ENCODE measurements around the gene HOXD8.
A peak's percentile ranks its signal among the peaks of the same experiment; 100 is the strongest.

HOXD8 gene

GRCh38 chr2:176128172-176128981, 1.1 kb upstream of the HOXD8 start:
- H3K4me3 ChIP-seq (ENCODE audit: low read depth, low read length), result no peak overlapping the region

DNA sequence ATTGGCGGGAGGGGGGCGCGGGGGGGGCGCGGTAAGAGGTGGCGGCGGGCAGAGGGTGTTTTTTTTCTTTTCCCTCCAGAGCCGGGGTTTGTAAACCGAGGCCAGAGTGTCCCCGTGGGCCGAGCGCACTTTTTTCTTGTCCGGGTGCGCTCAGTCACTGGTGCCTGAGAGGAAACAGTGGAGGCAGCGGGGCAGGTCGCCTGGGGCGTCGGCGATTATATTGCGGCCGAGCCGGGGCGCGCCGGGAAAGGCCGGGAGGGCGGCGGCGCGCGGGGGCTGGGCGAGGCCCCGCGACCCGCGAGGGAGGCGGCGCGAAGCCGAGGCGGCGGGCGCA, 275 bp downstream of the HOXD8 start:
- H3K4me3 ChIP-seq (ENCODE audit: low read depth, low read length), result no peak overlapping the region

- H3K4me3 ChIP-seq (ENCODE audit: low read depth, low read length), result no peak overlapping the region
These were observed 847 bp downstream of the HOXD8 start for GRCh38 chr2:176130147-176130956.

DNA sequence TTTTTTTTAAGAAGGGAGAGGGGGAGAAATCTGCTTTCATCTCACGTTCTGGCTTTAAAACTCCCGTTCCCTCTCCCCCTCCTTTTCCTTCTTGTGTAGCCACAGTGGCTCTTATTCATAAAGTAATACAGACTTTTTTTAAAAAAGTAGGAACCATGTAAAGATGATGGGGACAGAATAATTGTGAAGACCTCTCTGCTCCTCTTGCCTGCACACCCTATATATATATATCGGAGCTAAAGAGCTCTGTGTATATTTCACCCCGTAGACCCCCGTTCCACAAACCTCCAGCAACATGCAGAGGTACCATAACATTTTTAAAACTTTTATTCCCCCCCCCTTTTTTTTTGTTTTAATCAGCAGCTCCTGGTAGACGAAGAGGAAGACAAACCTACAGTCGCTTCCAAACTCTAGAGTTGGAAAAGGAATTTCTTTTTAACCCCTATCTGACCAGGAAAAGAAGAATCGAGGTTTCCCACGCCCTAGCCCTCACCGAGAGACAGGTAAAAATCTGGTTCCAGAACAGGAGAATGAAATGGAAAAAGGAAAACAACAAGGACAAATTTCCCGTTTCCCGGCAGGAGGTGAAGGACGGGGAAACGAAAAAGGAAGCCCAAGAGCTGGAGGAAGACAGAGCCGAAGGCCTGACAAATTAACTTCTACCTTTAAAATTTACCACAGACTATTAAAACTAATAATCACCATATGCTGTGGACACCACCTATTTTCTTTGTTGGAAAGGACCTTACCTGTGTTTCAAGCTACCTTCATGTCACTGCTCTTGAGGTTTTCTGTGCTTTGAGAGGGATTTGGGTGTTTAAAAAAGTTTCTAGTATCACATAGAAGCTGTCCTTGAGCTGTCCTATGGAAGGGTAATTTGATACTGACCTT, 1.7 kb downstream of the HOXD8 start:
- no peak overlapping the region for H3K4me3 ChIP-seq (ENCODE audit: low read depth, low read length)

GRCh38 chr2:176131848-176132158, 2.3 kb downstream of the HOXD8 start:
- H3K4me3 ChIP-seq (ENCODE audit: low read depth, low read length), result no peak overlapping the region

- no peak overlapping the region for H3K4me3 ChIP-seq (ENCODE audit: low read depth, low read length)
These were observed 3.0 kb downstream of the HOXD8 start for GRCh38 chr2:176132205-176133171.

DNA sequence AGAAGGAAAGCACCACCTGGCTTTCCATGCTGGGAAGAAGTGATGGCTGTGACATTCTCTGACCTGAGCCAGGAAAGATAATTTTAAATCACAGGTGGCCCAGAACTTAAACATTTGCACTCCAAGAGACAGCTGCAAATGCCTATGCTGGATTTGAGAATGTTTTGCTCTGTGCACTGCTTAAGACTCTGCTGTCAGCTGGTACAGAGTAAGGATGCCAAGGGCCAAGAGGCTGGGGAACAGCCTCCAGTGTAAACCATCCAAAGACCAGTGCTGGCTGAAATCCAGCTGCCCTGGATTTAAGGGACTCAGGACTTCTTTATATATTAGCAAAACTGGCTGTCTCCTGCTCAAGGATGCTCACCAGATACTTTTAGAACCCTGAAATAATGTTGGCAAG, 3.9 kb downstream of the HOXD8 start:
- no peak overlapping the region for H3K4me3 ChIP-seq (ENCODE audit: low read depth, low read length)

DNA sequence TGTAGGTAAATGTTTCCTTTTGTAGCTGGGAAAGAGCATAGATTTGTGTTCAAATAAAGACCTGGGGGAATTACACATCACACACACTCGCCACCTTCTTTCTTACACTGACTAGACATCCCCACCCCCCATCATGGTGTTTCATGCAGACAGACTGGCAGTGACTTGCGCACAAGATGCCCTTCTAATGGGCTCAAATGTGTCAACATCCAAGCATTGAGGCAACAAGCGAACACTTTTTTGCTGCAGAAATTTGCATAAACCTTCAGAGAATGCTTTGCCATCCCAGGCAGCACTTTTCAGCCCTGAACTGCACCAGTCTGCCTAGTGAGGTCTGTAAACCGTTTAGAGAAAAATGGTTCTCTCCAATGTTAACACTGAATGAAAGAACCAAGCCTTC, 4.5 kb downstream of the HOXD8 start:
- no peak overlapping the region for H3K4me3 ChIP-seq (ENCODE audit: low read depth, low read length)

DNA sequence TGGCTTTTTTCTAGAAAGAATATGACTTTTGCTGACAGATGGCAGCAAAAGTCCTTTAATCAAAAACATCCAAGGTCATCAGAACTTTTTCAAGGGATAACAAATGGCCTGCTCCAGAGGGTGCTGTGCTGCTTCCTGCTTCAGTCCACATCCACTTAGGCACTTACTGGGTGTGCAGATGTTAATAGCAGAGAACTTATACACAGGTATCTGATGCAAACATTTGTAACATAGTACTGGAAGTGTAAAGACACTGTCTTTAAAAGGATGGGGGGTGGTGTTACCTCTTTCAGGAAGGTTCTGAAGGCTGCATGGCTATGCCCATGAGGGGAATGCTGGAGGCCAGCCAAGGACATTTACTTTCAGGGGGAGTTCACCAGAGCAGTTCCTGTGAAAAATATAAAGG, 5.5 kb downstream of the HOXD8 start:
- H3K4me3 ChIP-seq (ENCODE audit: low read depth, low read length), result no peak overlapping the region

DNA sequence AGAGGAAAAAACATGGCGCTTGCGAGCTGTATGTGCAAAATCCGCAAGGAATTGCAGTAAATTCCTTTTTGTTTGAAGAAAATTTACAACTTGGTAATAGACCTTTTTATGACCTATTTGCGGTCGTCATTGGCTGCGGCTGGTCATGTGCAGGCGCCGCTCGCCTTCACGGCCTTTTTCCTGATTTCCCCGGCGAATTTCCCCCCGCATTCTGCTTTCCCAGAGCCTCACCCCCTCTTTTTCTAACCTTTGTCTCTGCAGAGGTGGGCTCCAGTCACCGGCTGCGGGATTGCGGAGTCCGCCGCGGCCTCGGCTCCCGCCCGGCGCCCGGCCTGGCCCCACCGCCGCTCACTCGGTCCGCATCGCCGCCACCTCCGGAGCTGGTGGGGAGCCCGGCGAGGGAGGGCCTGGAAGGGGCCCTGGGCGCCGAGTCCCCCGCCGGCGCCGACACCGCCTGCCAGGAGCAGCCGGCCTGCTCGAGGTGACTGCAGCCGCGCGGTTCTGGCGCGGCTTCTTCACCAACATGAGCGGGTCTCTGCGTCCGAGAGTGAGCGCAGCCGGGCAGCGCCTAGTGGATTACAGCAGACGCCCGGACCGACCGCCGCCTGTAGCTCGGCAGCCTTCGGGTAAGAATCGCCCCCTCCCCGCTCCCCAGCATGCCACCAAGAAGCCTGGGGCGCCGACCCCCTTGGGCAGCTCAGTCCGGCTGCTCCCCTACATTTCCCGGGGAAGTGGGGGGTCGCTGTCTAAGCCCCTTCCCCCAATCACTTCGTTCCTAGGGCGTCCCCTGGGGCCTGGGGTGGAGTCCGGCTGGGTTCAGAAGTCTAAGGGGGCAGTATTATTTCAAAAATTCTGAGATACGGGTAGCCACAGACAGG, 7.1 kb downstream of the HOXD8 start:
- peak overlapping the region; percentile 15 for H3K4me3 ChIP-seq (ENCODE audit: low read depth, low read length)

GRCh38 chr2:176137252-176137580, 7.7 kb downstream of the HOXD8 start:
- no peak overlapping the region for H3K4me3 ChIP-seq (ENCODE audit: low read depth, low read length)

DNA sequence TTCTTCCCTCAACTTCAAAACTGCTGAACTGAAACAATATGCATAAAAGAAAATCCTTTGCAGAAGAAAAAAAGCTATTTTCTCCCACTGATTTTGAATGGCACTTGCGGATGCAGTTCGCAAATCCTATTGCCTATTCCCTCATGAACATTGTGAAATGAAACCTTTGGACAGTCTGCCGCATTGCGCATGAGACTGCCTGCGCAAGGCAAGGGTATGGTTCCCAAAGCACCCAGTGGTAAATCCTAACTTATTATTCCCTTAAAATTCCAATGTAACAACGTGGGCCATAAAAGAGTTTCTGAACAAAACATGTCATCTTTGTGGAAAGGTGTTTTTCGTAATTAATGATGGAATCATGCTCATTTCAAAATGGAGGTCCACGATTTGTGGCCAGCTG, 8.4 kb downstream of the HOXD8 start:
- H3K4me3 ChIP-seq (ENCODE audit: low read depth, low read length), result no peak overlapping the region

DNA sequence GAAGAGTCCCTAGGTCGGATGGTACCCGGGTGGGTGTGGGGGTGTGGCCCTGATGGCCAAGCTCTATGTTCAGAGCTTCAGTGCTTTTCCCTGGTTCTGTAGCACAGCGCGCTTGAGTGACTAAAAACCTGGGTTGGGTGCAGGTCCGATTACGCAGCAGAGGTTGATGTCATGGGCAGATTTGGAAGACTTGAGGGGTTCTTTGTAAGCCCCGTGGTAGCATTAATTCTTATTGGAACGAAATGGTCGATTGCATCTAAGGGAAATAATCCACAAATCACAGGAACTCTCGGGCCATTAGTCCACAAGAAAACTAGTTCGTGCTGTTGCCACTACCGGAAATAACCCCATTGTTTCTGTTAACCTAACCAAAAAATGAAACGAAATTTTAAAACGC, 9.0 kb downstream of the HOXD8 start:
- H3K4me3 ChIP-seq (ENCODE audit: low read depth, low read length), result no peak overlapping the region

- no peak overlapping the region for H3K4me3 ChIP-seq (ENCODE audit: low read depth, low read length)
These were observed 9.6 kb downstream of the HOXD8 start for GRCh38 chr2:176138923-176139660.

DNA sequence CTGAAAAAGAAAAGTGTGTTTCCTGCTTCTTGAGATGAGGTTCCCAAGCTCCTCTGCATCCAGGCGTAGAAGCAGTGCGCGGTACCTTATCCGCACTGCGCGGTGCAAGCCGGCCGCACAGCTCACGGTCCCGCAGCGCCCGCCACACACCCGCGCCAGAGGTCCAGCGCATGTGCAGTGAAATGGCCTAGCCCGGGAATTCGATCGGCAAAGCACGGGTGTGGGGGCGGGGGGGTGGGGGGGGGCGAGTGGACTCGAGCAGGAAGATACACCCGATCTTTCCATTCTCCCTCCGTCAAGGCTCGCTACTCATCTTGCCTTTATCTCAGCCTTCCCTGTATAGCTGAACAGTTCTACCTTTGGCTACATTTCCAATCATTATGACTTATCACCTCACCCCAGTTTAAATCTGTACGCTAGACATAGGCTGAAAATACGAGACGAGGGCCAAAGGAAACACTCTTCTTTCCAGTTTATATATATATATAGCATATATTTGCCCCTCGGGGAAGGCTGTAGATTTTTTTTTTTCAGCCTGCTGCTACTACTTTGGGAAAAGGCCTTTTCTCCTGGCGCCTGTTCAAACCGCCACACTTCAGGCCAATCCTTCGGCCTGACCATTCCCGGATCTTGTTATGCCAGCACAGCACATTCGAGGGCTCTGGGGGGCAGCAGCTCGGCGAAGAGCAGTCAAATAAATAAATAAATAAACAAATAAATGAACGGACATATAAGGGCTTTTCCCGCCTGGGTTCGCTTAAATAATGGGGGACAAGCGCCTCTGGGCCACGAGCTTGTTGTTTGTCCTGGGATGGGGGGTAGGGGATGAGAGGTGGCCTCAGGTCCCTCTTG, 10.4 kb downstream of the HOXD8 start:
- no peak overlapping the region for H3K4me3 ChIP-seq (ENCODE audit: low read depth, low read length)

DNA sequence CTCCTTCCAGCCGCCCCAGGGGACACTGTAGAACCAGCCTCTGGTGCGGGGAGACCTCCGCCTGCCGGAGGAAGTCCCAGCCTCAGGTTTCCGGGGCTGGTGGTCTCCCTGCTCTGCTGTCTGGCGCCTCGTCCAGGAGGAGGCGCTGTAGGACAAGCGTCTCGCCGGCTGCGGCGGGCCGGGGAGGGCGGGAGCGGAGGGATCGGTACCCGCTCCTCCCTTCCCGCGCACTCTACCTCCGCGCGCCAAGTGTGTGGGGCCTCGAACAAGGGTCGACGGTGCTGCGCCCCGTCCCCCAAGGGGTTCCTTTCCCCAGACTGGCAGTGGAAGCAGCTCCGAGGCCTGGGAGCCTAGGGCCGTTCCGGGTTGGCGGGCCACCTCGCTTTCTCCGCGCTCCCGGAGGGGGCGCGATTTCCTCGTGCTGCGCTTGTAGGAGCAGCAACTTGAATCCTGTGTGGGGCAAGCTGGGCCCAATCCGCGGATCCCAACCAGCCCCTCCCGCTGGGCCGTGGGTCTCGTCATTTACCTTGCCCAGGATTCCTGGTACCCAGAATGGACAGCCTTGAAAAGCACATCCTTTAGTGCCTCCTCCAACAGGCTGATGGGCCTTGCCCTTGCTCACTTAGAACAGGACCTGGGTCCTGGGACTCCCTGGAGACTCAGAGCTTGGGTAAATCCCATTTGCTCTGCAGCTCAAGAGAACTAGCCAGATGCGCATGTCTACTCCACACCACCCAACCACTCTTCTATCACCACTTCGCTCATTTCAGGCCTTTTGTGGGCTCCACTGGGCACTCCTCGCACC, 11.2 kb downstream of the HOXD8 start:
- peak overlapping the region; percentile 38 for H3K4me3 ChIP-seq (ENCODE audit: low read depth, low read length)

GRCh38 chr2:176142281-176142680, 12.8 kb downstream of the HOXD8 start:
- no peak overlapping the region for H3K4me3 ChIP-seq (ENCODE audit: low read depth, low read length)

All from iPS-11a (cell line).